Stimulated activated CD8-positive, alpha-beta memory T cell treated with anti-CD3 and anti-CD28 coated beads, Interleukin-12 subunit alpha, Interleukin-12 subunit beta, amount 100 ng/mL, for 1 hour (primary cell): Measurements from ENCODE around the gene CDPF1.

Experiments used
- DNase-seq: peaks from one replicate; pipeline ENCODE4 v3.0.0-alpha.2; 2020; ENCODE audit warnings: low read depth

CDPF1 gene

DNA sequence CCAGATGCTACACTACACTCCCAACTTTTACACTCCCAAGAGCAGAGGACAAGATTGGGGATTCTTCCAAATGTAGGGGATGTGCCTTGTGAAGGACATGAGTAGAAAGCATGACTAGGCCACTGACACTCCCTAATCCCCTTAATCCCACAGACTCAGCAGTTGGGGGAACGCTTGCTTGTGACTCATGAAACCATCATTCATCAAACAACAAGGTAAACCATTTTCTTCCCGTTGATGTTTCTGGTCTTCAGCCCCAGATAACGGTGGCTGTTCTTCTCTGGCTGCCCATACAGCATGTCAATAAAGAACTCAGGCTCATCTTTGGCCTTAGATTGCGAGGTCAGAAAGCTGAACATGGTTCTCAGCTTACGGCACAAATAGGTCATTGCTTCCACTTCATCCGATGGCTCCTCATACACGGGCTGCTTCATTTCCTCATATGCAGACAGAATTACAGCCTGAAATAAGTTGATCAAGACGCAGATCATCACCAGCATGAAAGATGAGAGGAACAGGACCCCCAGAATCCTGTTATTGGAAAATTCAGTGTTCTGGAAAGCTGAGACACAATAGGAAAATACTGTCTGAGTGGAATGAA, 6.4 kb upstream of the CDPF1 start:
- DNase-seq, result no peak

- no peak for DNase-seq
Measured at GRCh38 chr22:46251816-46252380, 1.8 kb upstream of the CDPF1 start.

- no peak for DNase-seq
Measured at GRCh38 chr22:46251266-46251665, 1.2 kb upstream of the CDPF1 start.

DNA sequence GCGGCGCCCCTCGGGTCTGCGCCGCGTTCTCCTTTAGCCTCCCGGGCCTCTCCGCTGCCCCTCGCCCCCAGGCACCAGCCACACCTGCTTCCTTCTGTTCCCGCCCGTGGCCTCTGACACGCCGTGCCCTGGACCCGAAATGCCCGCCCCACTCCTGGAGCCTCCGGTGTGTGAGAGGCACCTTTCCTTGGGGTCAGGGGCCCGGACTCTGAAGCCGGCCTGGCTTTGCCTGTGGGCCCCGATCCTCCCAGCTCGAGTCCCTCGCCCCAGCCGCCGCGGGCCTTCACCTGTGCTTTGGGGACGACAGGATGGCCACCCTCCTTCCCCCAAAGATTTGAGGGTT, 661 bp upstream of the CDPF1 start:
- DNase-seq, result no peak

DNA sequence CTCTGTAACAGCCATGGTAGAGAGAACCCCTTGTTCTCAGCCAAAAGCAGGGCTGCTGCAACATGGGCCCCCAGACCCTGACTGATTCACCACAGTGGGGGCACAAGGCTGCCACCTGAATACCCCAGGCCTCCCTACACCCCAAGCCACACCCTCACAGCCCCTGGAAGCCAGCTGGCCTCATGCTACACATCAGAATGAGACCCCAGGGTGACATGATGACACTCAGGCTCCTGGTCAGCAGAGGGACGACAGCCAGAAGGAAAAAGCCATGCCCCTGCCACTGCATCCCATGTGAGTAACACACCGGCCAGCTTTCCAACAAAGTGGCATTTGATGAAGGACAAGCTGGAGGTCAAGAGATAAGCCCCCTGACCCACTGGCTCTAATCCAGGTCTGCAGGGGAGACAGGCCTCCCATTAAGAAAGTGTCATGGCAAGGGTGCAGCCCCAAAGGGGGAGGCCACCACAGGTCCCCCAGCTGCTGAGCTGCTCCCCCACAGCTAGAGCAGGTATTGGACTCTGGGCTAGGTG, 2.6 kb downstream of the CDPF1 start:
- DNase-seq, result no peak

DNA sequence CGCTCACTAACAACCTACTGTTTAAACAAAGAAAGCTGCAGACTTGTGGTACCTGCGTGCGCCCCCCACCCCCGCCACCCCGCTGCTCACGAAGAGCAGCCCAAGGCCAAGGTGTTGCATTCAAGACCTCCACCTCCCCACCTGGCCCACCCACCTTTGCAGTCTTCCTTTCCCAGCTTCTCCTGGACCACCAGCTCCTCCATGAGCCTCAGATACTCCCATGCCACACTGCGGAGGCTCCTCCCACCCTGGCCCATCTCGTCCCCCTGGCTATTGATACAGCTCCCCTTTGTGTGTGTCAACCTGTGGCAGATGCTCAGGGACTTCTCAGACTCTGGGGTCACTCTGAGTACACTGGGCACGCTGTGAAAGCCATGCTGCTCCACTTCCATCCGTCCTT, 3.9 kb downstream of the CDPF1 start:
- no peak for DNase-seq

DNA sequence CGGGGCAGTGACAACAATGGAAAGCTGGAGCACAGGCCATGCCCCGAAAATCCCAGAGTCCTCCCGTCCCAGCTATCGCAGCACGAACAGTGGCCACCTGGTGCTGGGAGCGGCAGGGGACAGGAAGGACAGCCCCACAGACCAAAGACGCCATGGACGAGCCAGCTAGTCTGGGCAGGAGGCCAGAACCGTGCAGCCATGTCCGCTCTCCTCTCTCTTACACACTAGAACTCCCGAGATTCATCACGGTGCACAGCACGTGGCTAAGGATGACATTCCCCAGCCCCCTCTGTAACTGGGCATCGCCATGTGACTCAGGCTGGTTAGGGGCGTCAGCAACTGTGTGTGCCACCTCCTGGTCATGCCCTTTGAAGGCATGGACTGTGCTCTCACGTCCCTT, 4.6 kb downstream of the CDPF1 start:
- DNase-seq, result no peak

DNA sequence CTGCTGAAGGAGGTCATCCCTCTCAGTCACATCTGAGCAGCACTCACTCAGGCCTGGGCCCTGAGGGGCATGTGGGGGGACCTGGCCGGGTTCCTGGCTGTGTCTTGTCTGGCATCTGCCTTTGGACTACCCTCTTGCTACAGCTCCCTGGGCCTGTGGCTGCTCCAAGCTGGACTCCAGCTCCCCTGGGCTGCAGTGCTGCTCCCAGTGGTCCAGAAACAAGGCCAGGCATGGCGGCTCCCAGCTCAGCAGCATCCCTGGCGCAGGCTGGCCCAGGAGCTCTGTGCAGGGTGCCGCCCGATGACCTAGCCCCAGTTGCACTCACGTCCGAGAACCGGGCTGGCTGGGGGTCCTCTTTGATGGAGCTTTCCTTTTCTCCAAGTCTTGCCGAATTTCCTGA, 5.3 kb downstream of the CDPF1 start:
- DNase-seq, result no peak

GRCh38 chr22:46242076-46242475, 8.0 kb downstream of the CDPF1 start:
- no peak for DNase-seq

- DNase-seq, result no peak
Measured at GRCh38 chr22:46241396-46242007, 8.6 kb downstream of the CDPF1 start.

DNA sequence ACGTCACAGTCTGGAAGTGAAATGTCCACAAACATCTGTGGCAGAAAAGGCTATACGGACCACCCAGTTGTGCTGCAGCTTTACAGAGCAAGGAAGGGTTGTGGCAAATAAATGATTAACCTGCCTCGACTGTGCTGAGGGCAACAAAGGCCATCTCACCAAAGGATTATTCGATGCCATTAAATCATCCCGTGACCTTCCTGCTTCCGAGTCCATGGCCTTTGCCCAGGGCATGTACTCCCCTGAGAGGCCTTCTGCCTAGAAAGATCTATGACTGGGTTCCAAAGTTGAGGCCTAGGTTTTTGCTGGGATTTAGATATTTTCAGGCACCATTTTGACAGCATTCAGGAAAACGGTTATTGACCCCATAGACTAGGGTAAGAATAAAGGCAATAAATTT, 9.2 kb downstream of the CDPF1 start:
- no peak for DNase-seq

GRCh38 chr22:46240506-46240905, 9.6 kb downstream of the CDPF1 start:
- no peak for DNase-seq

DNA sequence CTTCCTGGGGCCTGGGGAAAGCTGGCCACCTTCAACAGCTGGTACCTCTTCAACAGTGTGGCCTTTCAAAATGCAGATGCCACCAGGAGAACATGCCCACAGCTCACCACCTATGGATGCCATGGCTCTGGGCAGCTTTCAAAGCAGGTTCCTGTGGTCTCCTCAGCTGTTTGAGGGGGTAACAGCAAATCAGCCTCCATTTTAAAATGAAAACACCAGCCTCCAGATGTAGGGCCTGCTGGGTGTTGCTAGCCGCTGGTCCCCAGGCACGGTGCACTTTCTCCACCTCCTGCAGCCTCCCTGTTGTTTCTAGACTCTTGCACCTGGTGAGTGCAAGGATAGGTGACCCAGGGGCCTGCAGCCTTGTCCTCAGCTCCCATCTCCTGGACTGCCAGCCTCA, 10.0 kb downstream of the CDPF1 start:
- DNase-seq, result no peak

- no peak for DNase-seq
Measured at GRCh38 chr22:46239261-46240048, 10.6 kb downstream of the CDPF1 start.

- no peak for DNase-seq
Measured at GRCh38 chr22:46238541-46238940, 11.6 kb downstream of the CDPF1 start.

GRCh38 chr22:46237453-46238124, 12.5 kb downstream of the CDPF1 start:
- no peak for DNase-seq

DNA sequence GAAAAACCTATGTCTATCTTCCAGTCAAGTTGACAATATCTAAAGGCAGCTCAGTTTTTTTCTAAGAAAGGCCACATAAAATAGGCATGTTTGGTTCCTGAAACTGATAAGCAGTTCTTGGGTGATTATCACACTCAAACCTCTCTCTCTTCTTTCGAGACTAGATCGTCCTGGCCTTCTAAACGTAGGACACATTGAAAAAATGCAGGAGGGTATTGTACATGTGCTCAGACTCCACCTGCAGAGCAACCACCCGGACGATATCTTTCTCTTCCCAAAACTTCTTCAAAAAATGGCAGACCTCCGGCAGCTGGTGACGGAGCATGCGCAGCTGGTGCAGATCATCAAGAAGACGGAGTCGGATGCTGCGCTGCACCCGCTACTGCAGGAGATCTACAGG, 15.1 kb downstream of the CDPF1 start:
- no peak for DNase-seq

DNA sequence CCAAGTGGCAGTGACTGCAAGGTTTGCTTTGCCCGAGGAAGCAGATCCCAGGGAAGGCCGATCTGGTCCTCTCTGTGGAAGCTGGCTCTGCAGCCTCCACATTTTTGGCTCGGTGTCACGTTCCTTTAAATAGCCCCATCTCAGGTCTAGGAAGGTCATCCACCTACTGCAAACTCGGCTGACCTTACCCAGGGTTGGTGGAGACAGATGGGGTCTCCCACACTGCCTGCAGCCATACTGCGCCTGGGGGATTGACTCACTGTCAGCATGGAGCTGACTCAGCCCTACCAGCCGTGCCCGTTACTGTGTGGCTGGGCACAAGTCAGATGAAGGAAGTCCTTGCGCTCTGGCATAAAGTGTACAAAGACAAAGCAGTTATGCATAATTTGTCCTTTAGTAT, 16.9 kb downstream of the CDPF1 start:
- DNase-seq, result no peak

GRCh38 chr22:46230262-46230901, 19.7 kb downstream of the CDPF1 start:
- no peak for DNase-seq

GRCh38 chr22:46229701-46230100, 20.4 kb downstream of the CDPF1 start:
- DNase-seq, result no peak

DNA sequence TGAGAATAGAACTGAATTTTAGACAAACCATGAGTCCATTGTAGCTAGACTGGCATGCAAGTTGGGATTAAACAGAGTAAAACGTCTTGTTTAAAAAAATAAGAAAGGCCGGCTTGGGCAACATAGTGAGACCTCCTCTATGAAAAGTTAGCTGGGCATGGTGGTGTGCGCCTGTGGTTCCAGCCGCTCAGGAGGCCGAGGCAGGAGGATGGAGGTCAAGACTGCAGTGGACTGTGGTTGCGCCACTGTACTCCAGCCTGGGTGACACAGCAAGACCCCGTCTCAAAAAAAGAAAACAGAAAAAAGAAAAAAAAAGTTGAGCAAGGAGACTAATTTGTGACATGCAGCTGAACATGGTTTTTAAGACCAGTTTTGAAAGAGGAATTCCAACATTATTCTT, 23.5 kb downstream of the CDPF1 start:
- DNase-seq, result no peak

DNA sequence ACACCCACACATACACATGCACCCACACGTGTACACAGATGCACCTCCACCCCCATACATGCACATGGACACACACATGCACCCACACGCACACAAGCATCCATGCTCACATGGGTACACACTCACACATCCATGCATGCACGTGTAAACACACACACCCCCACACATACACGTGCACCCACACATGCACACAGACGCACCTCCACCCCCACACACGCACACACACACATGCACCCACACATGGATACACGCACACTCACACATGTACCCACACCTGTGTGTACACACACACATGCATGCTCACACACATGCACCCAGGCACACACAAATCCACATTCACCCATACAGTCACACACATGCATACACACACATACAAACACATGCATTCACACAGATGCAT, 24.5 kb downstream of the CDPF1 start:
- no peak for DNase-seq
